B cell (primary cell): ENCODE data around the gene DCAF4. TPM values are rescaled to one million over a fixed set of nuclear protein-coding genes. Genes with fewer than 3 reads are reported as not detected.

Source experiments
- ATAC-seq: fragments of 200-7000 bp; cut with Tn5 transposase; one replicate; pipeline ENCODE4 v1.10.0; 2021; ENCODE audit warnings: low read depth, mild to moderate bottlenecking, moderate number of reproducible peaks, moderate library complexity
- CTCF ChIA-PET: fragments of 350-600 bp; sonication (Branson Sonifier 250); formaldehyde crosslinking; loops from one replicate; lab custom pipeline; 2021; ENCODE audit warnings: antibody characterized with exemption, inconsistent platforms; lab: Charles Lee
- POLR2A ChIA-PET: fragments of 350-600 bp; sonication (Branson Sonifier 250); formaldehyde crosslinking; loops from one replicate; lab custom pipeline; 2021; ENCODE audit warnings: antibody characterized with exemption; lab: Charles Lee
- DNase-seq: peaks from one replicate; pipeline ENCODE4 v3.0.0; 2013
- H2AFZ ChIP-seq: 2 replicates; pipeline ENCODE4 v1.6.1; 2012; ENCODE audit warnings: mild to moderate bottlenecking, low read depth, low read length; ENCODE audit not compliant: insufficient read depth, poor library complexity, severe bottlenecking
- H3K27ac ChIP-seq, 2 donors: 1 replicate in 1 of 2; 2 replicates in 1 of 2; pipeline ENCODE4 v1.5.1; 2012 to 2013; ENCODE audit warnings: low read length in 2 of 2, mild to moderate bottlenecking in 2 of 2, moderate library complexity in 1 of 2
- H3K27me3 ChIP-seq, 4 experiments: fragments of 200-600 bp in 1 of 4; sonication (generic) in 1 of 4; replicated peaks in 1 of 4; 1 replicate in 2 of 4; 2 replicates in 2 of 4; pipeline versions ENCODE4 v1.6.1 to v1.7.0; 2013 to 2016; ENCODE audit warnings: low read length in 3 of 4, mild to moderate bottlenecking in 2 of 4, mixed read lengths in 1 of 4, moderate library complexity in 1 of 4; ENCODE audit not compliant: insufficient read depth in 4 of 4, control insufficient read depth in 3 of 4; ENCODE audit errors: control extremely low read depth in 1 of 4
- H3K36me3 ChIP-seq, 2 experiments: replicated peaks in 1 of 2; 1 replicate in 1 of 2; 2 replicates in 1 of 2; pipeline versions ENCODE4 v1.6.1 to v1.7.1; 2013; ENCODE audit warnings: low read length in 1 of 2; ENCODE audit not compliant: insufficient read depth in 2 of 2, control insufficient read depth in 1 of 2; ENCODE audit errors: control extremely low read depth in 1 of 2, extremely low read depth in 1 of 2
- H3K4me1 ChIP-seq, 2 donors: fragments of 200-600 bp in 1 of 2; sonication (generic) in 1 of 2; 1 replicate in 1 of 2; 2 replicates in 1 of 2; pipeline versions ENCODE4 v1.5.1 to v1.6.1; 2013 to 2017; ENCODE audit warnings: low read length in 2 of 2; ENCODE audit not compliant: control insufficient read depth in 2 of 2, insufficient read depth in 2 of 2
- H3K4me2 ChIP-seq: replicated peaks from 2 replicates; pipeline ENCODE3; 2012; ENCODE audit warnings: mild to moderate bottlenecking, low read depth, low read length; ENCODE audit not compliant: poor library complexity, severe bottlenecking
- H3K4me3 ChIP-seq, 5 experiments: fragments of 200-600 bp in 1 of 5; sonication (generic) in 1 of 5; 1 replicate in 3 of 5; 2 replicates in 2 of 5; pipeline versions ENCODE4 v1.5.1 to v1.7.0; 2011 to 2016; ENCODE audit warnings: low read length in 4 of 5, mild to moderate bottlenecking in 4 of 5, low read depth in 2 of 5, control low read depth in 1 of 5, moderate library complexity in 1 of 5; ENCODE audit not compliant: insufficient read depth in 1 of 5; ENCODE audit errors: control extremely low read depth in 1 of 5, extremely low read depth in 1 of 5
- H3K79me2 ChIP-seq: fragments of 200-600 bp; sonication (generic); one replicate; pipeline ENCODE4 v1.6.0; 2016; ENCODE audit warnings: low read length; ENCODE audit not compliant: control insufficient read depth, insufficient read depth
- H3K9ac ChIP-seq: fragments of 200-600 bp; sonication (generic); 2 replicates; pipeline ENCODE4 v1.6.1; 2017; ENCODE audit warnings: mild to moderate bottlenecking, low read length, moderate library complexity
- H3K9me3 ChIP-seq, 3 donors: one replicate each; pipeline versions ENCODE4 v1.6.1 to v1.7.1; 2013; ENCODE audit warnings: low read length in 2 of 3; ENCODE audit not compliant: control insufficient read depth in 2 of 3, insufficient read depth in 1 of 3; ENCODE audit errors: control extremely low read depth in 1 of 3
- H4K20me1 ChIP-seq: 2 replicates; pipeline ENCODE4 v1.6.0; 2012; ENCODE audit warnings: mild to moderate bottlenecking, low read length; ENCODE audit not compliant: insufficient read depth, control insufficient read depth, poor library complexity, severe bottlenecking
- H3K27ac Mint-ChIP-seq: one replicate; pipeline ENCODE4 v1.8.0; 2021; ENCODE audit warnings: mixed read lengths
- H3K27me3 Mint-ChIP-seq: one replicate; pipeline ENCODE4 v1.8.0; 2021; ENCODE audit warnings: mixed read lengths
- H3K4me1 Mint-ChIP-seq: one replicate; pipeline ENCODE4 v1.8.0; 2021; ENCODE audit warnings: mixed read lengths
- H3K4me3 Mint-ChIP-seq: one replicate; pipeline ENCODE4 v1.8.0; 2021; ENCODE audit warnings: mixed read lengths
- H3K9me3 Mint-ChIP-seq: one replicate; pipeline ENCODE4 v1.8.0; 2022; ENCODE audit warnings: mixed read lengths; ENCODE audit not compliant: insufficient read depth
- EZH2 ChIP-seq: IDR thresholded peaks from 2 replicates; pipeline ENCODE4 v1.6.1; 2012; ENCODE audit warnings: borderline replicate concordance, low read depth, mild to moderate bottlenecking, moderate library complexity, low read length; ENCODE audit not compliant: insufficient read depth, poor library complexity, severe bottlenecking
- WGBS: methylation state at CpG from one replicate; pipeline ENCODE4 v1.1.5; 2013; ENCODE audit warnings: missing lambda C conversion rate; ENCODE audit not compliant: insufficient coverage; 5-methylcytosine and 5-hydroxymethylcytosine counted together
- intact Hi-C: fragments of 100-400 bp; cut with micrococcal nuclease; formaldehyde crosslinking; loops from one replicate; pipeline ENCODE4 v1.10.0; 2022
- polyA plus RNA-seq: library from polyadenylated mRNA; depleted of rRNA; stranded (reverse); fragments of >200 nt; gene quantifications from 2 replicates; pipeline ENCODE4 v1.2.3, GENCODE V29; 2012
- total RNA-seq, 2 donors: library from RNA; stranded (reverse); fragments of 120-200 nt in 1 of 2; gene quantifications; 1 replicate in 1 of 2; 2 replicates in 1 of 2; pipeline versions ENCODE4 v1.2.3 to v1.2.4, GENCODE V29; 2013 to 2022
- TF ChIP-seq, protein P1 (sequence below): fragments of 200-600 bp; IDR thresholded peaks from one replicate; pipeline ENCODE4 v1.8.0; 2022; ENCODE audit warnings: antibody characterized with exemption, mild to moderate bottlenecking

DCAF4 gene
- total and polyA plus RNA-seq, 2 donors (not counting 1 experiment from before 2014, with no cell fraction given), result 35.3 to 54.6 TPM

DNA sequence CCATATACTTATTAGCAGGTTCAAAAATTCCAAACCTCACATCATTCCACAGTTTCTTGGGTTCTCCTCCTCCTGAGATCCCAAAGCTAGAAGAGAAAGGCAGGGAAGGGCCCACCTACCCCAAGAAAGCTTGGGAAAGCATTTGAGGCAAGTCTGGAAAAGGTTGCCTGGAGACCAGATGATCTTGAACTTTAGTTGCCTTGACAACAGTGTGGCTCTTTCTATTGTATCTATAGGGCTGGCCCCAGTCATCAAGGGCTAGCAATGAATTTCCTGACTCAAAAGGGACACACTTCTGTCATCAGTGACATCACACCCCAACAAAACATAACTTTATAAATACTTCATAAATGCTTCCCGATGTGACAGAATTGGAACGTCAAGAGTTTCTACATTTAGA is 60.6 kb downstream of the DCAF4 start:
- H3K27me3 Mint-ChIP-seq, result no peaks in the 10 kb centered on the region
- no peaks in the 10 kb centered on the region for H3K4me1 ChIP-seq
- POLR2A ChIA-PET, result no interaction called here
- peaks cover 0 to 4% (median 0%) of the 10 kb centered on the region in 3 donors for H3K9me3 ChIP-seq
- intact Hi-C loops, result no loop called here
- no peaks in the 10 kb centered on the region for H3K27me3 ChIP-seq
- no peak overlapping the region for H2AFZ ChIP-seq
- peaks cover 7% of the 10 kb centered on the region for H3K79me2 ChIP-seq
- peaks cover 7 to 22% of the 10 kb centered on the region in 2 experiments for H3K36me3 ChIP-seq
- no peak for TF ChIP-seq EZH2
- TF ChIP-seq, protein P1, sequence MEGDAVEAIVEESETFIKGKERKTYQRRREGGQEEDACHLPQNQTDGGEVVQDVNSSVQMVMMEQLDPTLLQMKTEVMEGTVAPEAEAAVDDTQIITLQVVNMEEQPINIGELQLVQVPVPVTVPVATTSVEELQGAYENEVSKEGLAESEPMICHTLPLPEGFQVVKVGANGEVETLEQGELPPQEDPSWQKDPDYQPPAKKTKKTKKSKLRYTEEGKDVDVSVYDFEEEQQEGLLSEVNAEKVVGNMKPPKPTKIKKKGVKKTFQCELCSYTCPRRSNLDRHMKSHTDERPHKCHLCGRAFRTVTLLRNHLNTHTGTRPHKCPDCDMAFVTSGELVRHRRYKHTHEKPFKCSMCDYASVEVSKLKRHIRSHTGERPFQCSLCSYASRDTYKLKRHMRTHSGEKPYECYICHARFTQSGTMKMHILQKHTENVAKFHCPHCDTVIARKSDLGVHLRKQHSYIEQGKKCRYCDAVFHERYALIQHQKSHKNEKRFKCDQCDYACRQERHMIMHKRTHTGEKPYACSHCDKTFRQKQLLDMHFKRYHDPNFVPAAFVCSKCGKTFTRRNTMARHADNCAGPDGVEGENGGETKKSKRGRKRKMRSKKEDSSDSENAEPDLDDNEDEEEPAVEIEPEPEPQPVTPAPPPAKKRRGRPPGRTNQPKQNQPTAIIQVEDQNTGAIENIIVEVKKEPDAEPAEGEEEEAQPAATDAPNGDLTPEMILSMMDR, result no peak
- H4K20me1 ChIP-seq, result no peaks in the 10 kb centered on the region
- H3K4me3 ChIP-seq, result no peak overlapping the region
- no peak overlapping the region for H3K9ac ChIP-seq
- CTCF ChIA-PET, result no interaction called here
- no peak overlapping the region for H3K27ac ChIP-seq
- H3K9me3 Mint-ChIP-seq, result no peaks in the 10 kb centered on the region
- no peak overlapping the region for H3K4me2 ChIP-seq
- no peaks in the 10 kb centered on the region for H3K4me1 Mint-ChIP-seq
- H3K27ac Mint-ChIP-seq, result no peak overlapping the region
- ATAC-seq (no peak), DNase-seq (no peak)
- no peak overlapping the region for H3K4me3 Mint-ChIP-seq
- WGBS, result 94% methylated on average over 2 of the region's 2 CpGs

DNA sequence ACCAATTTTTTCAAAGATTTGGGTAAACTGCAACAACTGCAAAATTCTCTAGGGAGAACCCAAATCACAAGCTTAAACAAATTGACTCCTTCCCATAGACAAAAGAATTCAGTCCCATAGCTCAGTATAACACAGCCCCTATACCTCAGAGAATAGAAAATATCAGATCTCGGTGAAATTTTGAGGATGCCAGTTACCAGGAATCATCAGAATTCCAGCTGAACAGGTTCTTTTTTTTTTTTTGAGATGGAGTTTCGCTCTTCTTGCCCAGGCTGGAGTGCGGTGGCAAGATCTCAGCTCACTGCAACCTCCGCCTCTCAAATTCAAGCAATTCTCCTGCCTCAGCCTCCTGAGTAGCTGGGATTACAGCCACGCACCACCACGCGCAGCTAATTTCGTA is 63.9 kb downstream of the DCAF4 start:
- H3K27ac ChIP-seq, result no peak overlapping the region
- ChIA-PET CTCF (no interaction called here), POLR2A (no interaction called here)
- no peaks in the 10 kb centered on the region for H3K9me3 ChIP-seq
- H3K79me2 ChIP-seq, result peaks cover 3% of the 10 kb centered on the region
- no peak overlapping the region for H3K9ac ChIP-seq
- no peak for TF ChIP-seq EZH2
- TF ChIP-seq, protein P1, result no peak
- H3K36me3 ChIP-seq, result peaks cover 4 to 33% of the 10 kb centered on the region in 2 experiments
- no peak overlapping the region for H2AFZ ChIP-seq
- Mint-ChIP-seq H3K4me3 (no peak overlapping the region), H3K9me3 (no peaks in the 10 kb centered on the region), H3K27me3 (no peaks in the 10 kb centered on the region), H3K27ac (no peak overlapping the region), H3K4me1 (no peaks in the 10 kb centered on the region)
- WGBS, result 100% methylated on average over 7 of the region's 8 CpGs
- no peaks in the 10 kb centered on the region for H3K27me3 ChIP-seq
- H4K20me1 ChIP-seq, result no peaks in the 10 kb centered on the region
- no peak for ATAC-seq
- no peak overlapping the region for H3K4me3 ChIP-seq
- no peaks in the 10 kb centered on the region for H3K4me1 ChIP-seq
- intact Hi-C loops, result no loop called here
- no peak overlapping the region for H3K4me2 ChIP-seq
- no peak for DNase-seq
